HG02588 (cell line): ENCODE measurements around the gene ITCH.
A peak's percentile ranks its signal among the peaks of the same experiment; 100 is the strongest.
"Not testable (repeated sequence)": the region's sequence is repeated elsewhere in the genome, so short reads cannot be mapped to it uniquely, and the experiment has no call there.

ENCODE experiments used
- ATAC-seq: cut with Tn5 transposase; IDR thresholded peaks from one replicate; pipeline ENCODE4 v1.9.1; 2021; ENCODE audit warnings: mild to moderate bottlenecking, moderate library complexity; ENCODE audit not compliant: unreplicated experiment

The ITCH gene

GRCh38 chr20:34343458-34344211 lies 19.4 kb upstream of the ITCH start:
- no peak for ATAC-seq

- no peak for ATAC-seq
Observed at GRCh38 chr20:34344238-34344637, 18.8 kb upstream of the ITCH start.

GRCh38 chr20:34345402-34345736 lies 17.7 kb upstream of the ITCH start:
- no peak for ATAC-seq

- not testable (repeated sequence) for ATAC-seq
Observed at GRCh38 chr20:34345839-34346532, 17.1 kb upstream of the ITCH start.

GRCh38 chr20:34346533-34346865 lies 16.6 kb upstream of the ITCH start:
- ATAC-seq: not testable (repeated sequence)

GRCh38 chr20:34347571-34347970 lies 15.5 kb upstream of the ITCH start:
- ATAC-seq: no peak

- no peak for ATAC-seq
Observed at GRCh38 chr20:34350095-34350494, 13.0 kb upstream of the ITCH start.

GRCh38 chr20:34353467-34353866 lies 9.6 kb upstream of the ITCH start:
- ATAC-seq: not testable (repeated sequence)

- no peak for ATAC-seq
Observed at GRCh38 chr20:34355427-34355826, 7.6 kb upstream of the ITCH start.

- not testable (repeated sequence) for ATAC-seq
Observed at GRCh38 chr20:34359729-34360128, 3.3 kb upstream of the ITCH start.

GRCh38 chr20:34362502-34363061 lies 491 bp upstream of the ITCH start:
- ATAC-seq: no peak

- peak; percentile 43 for ATAC-seq
Observed at GRCh38 chr20:34363465-34364222, 571 bp downstream of the ITCH start.

GRCh38 chr20:34364223-34364506 lies 1.1 kb downstream of the ITCH start:
- ATAC-seq: no peak

GRCh38 chr20:34365765-34366213 lies 2.7 kb downstream of the ITCH start:
- no peak for ATAC-seq

GRCh38 chr20:34367155-34367554 lies 4.1 kb downstream of the ITCH start:
- no peak for ATAC-seq

- not testable (repeated sequence) for ATAC-seq
Observed at GRCh38 chr20:34367911-34368310, 4.8 kb downstream of the ITCH start.

- no peak for ATAC-seq
Observed at GRCh38 chr20:34368547-34368946, 5.5 kb downstream of the ITCH start.

- no peak for ATAC-seq
Observed at GRCh38 chr20:34369265-34369664, 6.2 kb downstream of the ITCH start.

- ATAC-seq: no peak
Observed at GRCh38 chr20:34370062-34370461, 7.0 kb downstream of the ITCH start.

GRCh38 chr20:34373445-34373844 lies 10.4 kb downstream of the ITCH start:
- no peak for ATAC-seq

- ATAC-seq: no peak
Observed at GRCh38 chr20:34374209-34374760, 11.2 kb downstream of the ITCH start.
